Measurements from ENCODE around the gene COPS8.

Gene COPS8

DNA sequence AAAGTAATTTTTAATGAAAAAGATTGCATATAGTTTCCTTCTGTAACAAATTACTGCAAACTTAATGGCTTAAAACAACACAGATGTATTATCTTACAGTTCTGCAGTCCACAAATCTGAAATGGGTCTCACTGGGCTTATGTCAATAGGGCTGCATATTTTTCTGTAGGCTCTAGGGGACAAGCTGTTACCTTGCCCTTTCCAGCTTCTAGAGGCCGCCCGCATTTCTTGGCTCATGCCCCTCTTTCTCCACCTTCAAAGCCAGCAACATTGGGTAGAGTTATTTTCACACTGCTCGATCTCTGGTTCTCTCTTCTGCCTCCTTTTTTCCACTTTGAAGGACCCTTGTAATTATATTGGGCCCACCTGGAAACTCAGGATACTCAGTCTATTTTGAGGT lies 16.7 kb downstream of the COPS8 start:
- no peak for DNase-seq

GRCh38 chr2:237109421-237109934 lies 23.8 kb downstream of the COPS8 start:
- no peak for DNase-seq

GRCh38 chr2:237113026-237113795 lies 27.5 kb downstream of the COPS8 start:
- no peak for DNase-seq

- no peak for DNase-seq
These were observed 30.2 kb downstream of the COPS8 start for GRCh38 chr2:237115870-237116269.

GRCh38 chr2:237116431-237116830 lies 30.7 kb downstream of the COPS8 start:
- no peak for DNase-seq

- no peak for DNase-seq
These were observed 32.3 kb downstream of the COPS8 start for GRCh38 chr2:237118025-237118424.

DNA sequence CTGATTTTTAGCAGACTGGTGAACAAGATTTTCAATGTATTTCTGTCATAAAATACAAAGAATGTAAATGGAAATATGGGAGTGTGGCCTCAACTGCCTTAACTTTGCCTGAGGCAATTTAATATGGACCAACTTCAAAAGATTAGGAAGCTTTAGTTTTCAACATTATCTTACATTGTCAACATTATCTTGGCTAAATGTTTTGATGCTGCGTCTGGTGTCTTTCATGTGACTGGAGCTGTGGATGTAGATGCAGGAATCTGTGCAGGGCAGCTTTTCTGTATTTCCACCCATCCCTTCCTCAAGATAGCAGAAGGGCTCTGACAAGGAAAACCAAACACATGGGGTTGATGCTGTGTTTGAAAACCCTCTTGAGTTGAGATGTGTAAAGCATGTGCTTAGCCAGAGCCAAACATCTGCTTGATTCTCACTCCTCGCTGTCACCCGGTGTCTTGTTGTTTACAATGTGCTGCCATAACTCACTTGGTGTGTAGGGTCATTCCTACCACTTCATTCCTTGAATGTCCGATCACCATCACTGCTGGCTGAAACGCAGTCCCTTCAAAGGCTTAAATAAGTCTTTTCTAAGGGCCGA lies 33.0 kb downstream of the COPS8 start:
- DNase-seq, result no peak

GRCh38 chr2:237120916-237121315 lies 35.2 kb downstream of the COPS8 start:
- no peak for DNase-seq

GRCh38 chr2:237121321-237121720 lies 35.6 kb downstream of the COPS8 start:
- DNase-seq, result no peak

- DNase-seq, result peak; percentile 20
These were observed 36.6 kb downstream of the COPS8 start for GRCh38 chr2:237122214-237122666.

DNA sequence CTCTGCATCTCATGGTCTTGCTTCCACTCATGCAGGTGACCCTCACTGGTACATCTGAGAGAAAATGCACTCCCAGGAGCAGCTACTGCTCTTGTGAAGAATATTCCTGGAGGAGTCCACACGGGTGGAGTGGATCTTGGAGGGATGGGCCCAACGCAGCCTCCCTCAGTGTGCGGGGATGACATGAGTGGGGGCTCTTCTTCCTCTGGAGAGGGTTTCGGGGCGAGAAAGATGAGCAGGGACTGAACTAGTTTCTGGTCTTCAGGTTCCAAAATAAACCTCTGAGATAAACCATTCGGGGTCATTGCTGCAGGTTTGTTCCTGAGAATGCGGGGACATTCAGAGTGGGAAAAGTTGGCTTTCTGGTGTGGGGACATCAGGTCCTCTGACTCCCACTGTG lies 39.1 kb downstream of the COPS8 start:
- DNase-seq, result no peak

GRCh38 chr2:237125967-237126366 lies 40.3 kb downstream of the COPS8 start:
- DNase-seq, result no peak

- DNase-seq, result no peak
These were observed 41.0 kb downstream of the COPS8 start for GRCh38 chr2:237126519-237127174.

DNA sequence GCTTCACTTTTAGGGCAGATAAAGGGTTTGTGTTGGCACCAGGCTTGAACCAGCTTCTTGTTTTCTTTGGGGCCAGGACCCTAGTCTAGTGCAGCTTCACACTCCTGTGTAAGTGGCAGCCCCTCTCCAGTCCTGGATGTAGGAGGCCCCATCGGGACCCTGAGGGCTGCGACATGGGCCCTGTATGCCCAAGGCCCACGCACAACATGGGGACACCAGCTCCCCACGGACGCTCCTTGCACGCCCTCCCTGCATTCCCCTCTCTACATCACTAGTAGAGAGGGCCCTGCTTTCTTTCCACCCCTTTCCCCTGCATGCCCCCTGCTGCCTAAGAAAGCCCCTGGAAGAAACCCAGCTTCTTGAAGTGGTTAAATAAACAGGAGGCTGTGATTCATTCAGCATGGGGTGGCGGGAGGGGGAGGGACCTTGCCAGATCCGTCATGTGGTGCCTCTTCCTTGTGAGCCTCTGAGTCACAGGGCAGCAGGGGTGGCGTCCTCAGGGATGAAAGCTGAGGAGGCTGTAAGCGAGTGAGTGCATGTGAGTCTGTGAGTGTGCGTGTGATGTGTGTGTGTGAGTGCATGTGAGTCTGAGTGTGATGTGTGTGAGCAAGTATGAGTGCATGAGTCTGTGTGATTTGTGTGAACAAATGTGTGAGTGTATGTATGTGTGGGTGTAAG lies 42.5 kb downstream of the COPS8 start:
- no peak for DNase-seq

- DNase-seq, result no peak
These were observed 43.3 kb downstream of the COPS8 start for GRCh38 chr2:237128845-237129592.

DNA sequence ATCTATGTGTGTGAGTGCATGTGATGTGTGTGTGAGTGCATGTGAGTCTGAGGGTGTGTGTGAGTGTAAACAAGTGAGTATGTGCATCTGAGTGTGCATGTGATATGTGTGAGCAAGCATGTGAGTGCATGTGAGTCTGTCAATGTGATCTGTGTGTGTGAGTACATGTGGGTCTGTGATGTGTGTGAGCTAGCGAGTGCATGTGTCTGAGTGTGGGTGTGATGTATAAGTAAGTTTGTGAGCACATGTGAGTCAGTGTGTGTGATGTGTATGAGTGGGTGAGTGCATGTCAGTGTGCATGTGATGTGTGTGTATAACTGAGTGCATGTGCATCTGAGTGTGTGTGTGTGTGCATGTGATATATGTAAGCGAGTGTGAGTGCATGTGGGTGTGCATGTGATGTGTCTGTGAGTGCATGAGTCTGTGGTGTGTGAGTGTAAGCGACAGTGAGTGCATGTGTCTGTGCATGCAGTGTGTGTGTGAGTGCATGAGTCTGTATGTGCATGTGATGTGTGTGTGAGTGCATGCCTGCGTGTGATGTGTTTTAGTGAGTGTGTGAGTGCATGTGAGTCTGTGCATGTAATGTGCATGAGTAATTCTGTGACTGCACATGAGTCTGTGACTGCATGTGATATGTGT lies 44.1 kb downstream of the COPS8 start:
- no peak for DNase-seq

- DNase-seq, result no peak
These were observed 45.1 kb downstream of the COPS8 start for GRCh38 chr2:237130562-237131421.

DNA sequence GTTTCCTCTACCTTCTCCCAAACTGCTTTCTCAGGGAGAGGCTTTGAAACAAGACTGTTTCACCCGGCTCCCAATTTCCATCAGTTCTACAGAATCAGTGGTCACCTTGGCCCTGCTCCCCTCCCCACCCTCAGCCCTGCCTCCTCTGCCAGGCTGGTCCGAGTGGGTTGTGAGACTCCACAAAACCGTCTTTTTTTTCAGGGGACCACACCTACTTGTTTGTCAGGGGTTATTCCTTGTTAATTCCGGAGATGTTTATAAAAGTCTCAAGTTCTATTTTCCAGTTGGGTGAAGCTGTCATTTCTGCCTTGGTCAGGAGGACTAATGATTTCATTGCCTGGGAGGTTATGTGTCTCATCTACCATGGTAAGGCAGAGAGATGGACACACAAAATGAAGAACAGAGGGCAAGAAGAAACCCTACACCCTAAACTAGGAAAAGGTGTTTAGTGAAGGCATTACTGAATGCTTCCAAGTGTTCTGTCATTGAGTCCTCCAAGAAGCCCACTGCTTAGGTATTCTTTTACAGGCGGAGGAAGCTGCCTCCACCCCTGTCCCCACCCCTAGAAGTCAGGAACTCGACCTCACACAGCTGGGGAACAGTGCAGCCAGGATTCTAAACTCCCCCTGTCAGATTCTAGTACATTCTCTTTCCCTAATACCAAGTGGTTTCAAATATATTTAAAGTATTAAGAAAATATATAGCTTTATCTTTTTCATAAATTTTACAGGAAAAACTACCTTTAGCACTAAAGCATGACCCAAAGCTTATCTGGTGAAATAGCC lies 46.3 kb downstream of the COPS8 start:
- DNase-seq, result no peak

GRCh38 chr2:237132799-237133198 lies 47.1 kb downstream of the COPS8 start:
- DNase-seq, result no peak
